HUES6 (cell line): ENCODE data around the gene PPP2R5C.

Experiments used
- H3K27ac ChIP-seq: 2 replicates; pipeline ENCODE4 v1.7.0; 2013; ENCODE audit warnings: low read depth, mild to moderate bottlenecking, low read length, inconsistent platforms
- H3K27me3 ChIP-seq: 2 replicates; pipeline ENCODE4 v1.6.1; 2013; ENCODE audit warnings: low read length; ENCODE audit not compliant: control insufficient read depth, insufficient read depth
- H3K36me3 ChIP-seq: 2 replicates; pipeline ENCODE4 v1.6.1; 2013; ENCODE audit warnings: low read length; ENCODE audit not compliant: control insufficient read depth, insufficient read depth
- H3K4me1 ChIP-seq: 2 replicates; pipeline ENCODE4 v1.6.1; 2013; ENCODE audit warnings: low read length; ENCODE audit not compliant: control insufficient read depth, insufficient read depth
- H3K4me3 ChIP-seq: 2 replicates; pipeline ENCODE4 v1.5.1; 2013; ENCODE audit warnings: low read depth, low read length
- H3K9ac ChIP-seq: one replicate; pipeline ENCODE4 v1.6.1; 2013; ENCODE audit warnings: mild to moderate bottlenecking, low read length
- H3K9me3 ChIP-seq: 2 replicates; pipeline ENCODE4 v1.6.1; 2013; ENCODE audit warnings: low read depth, low read length; ENCODE audit not compliant: control insufficient read depth, insufficient read depth

The PPP2R5C gene

DNA sequence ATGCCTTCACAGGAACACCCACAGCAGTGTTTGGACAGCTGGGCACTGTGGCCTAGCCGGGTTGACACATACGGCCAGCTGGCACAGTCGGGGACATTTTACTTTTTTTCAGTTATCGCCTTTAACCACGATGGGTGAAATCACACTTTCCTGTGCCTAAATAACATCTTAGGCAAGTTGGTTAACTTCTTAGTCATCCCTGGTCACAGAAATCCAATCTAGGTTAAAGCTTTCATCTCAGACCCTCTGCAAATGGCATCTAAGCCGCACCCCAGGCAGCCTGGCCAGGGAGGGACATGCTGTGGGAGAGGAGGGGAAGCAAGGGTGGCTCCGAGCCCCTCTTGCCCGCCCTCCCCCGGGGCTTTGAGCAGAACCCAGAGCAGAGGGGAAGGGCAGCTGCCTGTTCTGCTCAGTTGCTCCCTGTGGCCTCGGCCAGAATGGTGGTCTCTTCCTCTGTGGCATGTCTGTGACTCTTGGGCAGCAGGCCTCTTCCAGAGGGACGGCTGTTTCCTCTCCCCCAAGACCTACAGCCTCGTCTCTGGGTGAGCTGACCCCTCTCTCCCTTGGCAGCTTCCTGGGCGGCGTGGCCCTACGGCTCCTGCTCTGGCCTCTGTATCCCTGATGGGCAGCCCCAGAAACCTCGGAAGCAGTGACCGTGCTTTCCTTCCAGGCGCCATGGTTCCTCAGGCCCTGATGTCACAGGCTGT is 117.5 kb downstream of the PPP2R5C start:
- Histone ChIP-seq H3K4me3 (no peak overlapping the region), H3K36me3 (peaks cover 21% of the 10 kb centered on the region), H3K4me1 (no peaks in the 10 kb centered on the region), H3K9ac (no peak overlapping the region), H3K27ac (no peak overlapping the region), H3K9me3 (no peaks in the 10 kb centered on the region), H3K27me3 (no peaks in the 10 kb centered on the region)

DNA sequence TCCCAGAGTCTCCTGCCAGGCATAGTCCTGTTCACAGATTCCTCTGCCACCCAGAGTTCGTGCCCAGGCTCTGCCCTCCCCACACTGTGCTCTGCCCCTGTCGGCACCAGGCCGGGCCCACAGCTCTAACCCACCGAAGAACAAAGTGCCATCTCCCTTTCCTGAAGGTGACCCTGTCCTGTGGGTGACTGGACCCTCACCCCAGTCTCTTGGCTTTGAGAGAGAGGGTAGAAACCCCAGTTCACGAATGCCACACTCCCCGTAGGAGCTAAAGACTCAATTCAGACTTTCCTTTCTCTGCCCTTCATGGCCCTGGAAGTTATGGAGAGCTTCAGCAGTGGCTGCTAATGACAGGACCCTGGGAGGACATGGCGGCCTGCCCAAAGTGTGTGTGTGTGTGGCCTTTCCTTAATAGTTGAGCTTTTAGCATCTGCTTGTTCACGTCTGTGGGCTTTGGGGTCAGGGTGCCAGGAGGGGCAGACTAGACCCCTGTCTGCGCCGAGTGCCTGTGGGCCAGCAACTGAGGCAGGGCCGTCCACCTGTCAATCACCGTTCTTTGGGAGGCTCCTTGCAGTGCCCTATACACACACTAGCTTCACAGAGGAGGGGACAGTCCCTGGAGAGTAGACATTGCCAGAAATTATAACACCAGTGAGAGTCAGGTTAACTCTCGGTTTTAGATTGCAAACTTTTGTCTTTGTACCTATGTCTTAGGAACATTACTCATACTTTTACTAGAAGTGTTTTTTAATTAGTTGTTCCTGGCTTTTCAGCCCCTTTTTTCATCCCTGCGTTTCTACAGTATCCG is 118.2 kb downstream of the PPP2R5C start:
- Histone ChIP-seq H3K36me3 (peaks cover 28% of the 10 kb centered on the region), H3K4me3 (no peak overlapping the region), H3K9ac (no peak overlapping the region), H3K27me3 (no peaks in the 10 kb centered on the region), H3K9me3 (no peaks in the 10 kb centered on the region), H3K4me1 (no peaks in the 10 kb centered on the region), H3K27ac (no peak overlapping the region)

DNA sequence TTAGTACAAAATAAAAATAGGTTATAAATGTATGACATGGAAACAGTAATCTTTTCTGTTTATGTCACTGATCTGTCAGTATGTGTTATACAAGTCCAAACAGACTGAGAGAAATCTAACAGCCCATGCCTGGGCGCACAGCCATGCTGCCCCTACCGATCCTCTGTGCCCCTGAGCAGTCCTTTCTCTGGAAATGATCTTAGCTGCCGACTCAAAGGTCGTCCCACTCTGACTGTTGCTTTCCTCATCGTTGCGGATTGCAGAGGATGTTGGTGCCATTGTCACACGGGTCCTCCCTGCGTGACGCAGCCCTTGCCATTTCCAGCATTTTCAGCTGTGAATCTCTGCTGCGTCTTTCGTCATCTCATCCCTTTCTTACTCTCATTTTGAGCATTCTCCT is 119.9 kb downstream of the PPP2R5C start:
- H3K9me3 ChIP-seq: no peaks in the 10 kb centered on the region
- no peaks in the 10 kb centered on the region for H3K4me1 ChIP-seq
- no peaks in the 10 kb centered on the region for H3K27me3 ChIP-seq
- no peak overlapping the region for H3K27ac ChIP-seq
- no peak overlapping the region for H3K4me3 ChIP-seq
- H3K9ac ChIP-seq: no peak overlapping the region
- peaks cover 41% of the 10 kb centered on the region for H3K36me3 ChIP-seq

DNA sequence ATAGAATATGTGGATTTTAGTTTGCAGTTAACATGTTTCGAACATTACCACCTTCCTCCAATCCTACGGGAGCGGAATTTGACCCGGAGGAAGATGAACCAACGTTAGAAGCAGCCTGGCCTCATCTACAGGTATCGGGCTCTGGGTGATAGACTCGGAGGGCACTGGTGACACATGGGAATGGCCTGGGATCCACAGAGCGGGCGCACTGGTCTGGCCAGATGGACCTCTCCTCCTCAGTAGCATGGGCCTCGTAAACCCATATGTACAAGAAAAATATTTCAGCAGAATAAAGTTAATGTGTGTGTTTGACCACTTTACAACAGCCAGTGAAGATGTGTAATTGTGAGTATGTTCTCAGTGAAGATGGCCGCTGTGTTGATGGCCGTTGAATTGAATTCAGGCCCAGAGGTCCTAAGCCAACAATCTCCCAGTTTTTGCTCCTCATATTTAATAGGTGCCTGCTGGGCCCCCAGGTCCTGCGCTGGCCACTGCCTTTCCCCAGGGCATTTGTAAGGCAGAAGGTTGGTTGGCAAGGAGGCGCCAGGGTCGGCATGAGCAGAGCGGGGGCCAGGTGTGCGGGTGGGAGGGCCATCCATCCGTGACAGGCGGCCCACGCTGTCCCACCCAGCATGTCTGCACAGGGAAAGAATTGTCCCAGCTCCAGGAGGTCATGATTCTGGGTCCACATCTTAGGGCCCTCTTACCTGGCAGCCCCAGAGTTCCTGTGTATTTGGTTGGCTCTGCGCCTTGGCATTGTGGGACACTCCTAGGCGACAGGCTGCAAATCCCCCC is 120.8 kb downstream of the PPP2R5C start:
- Histone ChIP-seq H3K27ac (no peak overlapping the region), H3K27me3 (no peaks in the 10 kb centered on the region), H3K36me3 (peaks cover 48% of the 10 kb centered on the region), H3K4me3 (no peak overlapping the region), H3K9ac (no peak overlapping the region), H3K9me3 (no peaks in the 10 kb centered on the region), H3K4me1 (no peaks in the 10 kb centered on the region)

DNA sequence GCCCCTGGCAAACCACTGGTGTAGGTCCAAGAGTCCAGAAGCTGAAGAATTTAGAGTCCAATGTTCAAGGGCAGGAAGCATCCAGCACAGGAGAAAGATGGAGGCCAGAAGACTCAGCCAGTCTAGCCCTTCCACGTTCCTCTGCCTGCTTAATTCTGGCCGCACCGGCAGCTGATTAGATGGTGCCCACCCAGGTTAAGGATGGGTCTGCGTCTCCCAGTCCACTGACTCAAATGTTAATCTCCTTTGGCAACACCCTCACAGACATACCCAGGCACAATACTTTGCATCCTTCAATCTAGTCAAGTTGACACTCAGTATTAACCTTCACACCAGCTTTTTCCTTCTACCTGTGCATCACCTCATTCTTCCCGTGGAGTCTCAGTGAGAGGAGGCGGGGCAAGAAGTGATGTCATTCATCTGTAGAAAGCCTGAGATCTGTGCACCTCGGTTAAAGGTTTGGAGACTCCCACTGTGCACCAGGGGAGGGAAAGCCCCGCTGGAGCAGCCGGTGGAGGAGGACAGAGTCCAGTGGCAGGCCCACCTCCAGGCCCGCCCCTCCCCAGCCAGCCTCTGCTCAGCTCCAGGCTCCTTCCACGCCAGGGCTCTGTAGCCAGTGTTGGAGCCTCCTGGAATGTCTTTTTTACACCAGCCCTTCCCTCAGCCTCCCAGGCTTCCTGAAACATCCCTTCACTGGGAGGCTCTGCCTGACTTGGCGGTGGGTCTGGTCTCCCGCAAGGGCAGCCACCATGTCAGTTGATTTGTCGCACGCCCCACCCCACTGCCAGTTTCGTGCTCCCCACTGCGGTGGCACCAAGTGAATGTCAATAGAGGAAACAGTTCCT is 122.8 kb downstream of the PPP2R5C start:
- no peaks in the 10 kb centered on the region for H3K4me1 ChIP-seq
- peaks cover 51% of the 10 kb centered on the region for H3K36me3 ChIP-seq
- H3K27me3 ChIP-seq: no peaks in the 10 kb centered on the region
- no peaks in the 10 kb centered on the region for H3K9me3 ChIP-seq
- no peak overlapping the region for H3K4me3 ChIP-seq
- H3K9ac ChIP-seq: no peak overlapping the region
- no peak overlapping the region for H3K27ac ChIP-seq

DNA sequence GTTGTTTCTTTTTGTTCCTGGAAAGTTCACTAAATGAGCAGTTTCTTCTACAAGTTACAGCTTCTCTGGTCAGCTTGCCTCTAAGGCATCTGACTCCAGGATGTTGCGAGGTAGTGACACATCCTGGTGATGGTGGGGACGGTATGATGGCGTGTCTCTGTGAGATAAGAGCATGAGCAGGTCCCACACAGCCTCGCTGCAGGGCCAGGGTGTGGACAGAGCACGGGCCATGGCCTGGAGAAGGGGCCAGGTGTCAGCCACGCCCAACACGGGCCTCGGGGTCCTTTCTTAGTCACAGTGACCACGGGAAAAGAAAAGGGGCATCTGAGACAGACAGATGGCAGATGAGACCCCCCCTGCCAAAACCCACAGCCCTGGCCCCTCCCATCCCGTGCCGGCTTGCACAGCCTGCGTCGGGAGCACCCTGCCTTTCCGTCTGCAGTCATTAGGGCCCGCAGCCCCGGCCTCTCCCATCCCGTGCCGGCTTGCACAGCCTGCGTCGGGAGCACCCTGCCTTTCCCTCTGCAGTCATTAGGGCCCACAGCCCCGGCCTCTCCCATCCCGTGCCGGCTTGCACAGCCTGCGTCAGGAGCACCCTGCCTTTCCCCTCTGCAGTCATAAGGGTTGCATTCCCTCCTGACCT is 123.5 kb downstream of the PPP2R5C start:
- H3K27me3 ChIP-seq: no peaks in the 10 kb centered on the region
- H3K36me3 ChIP-seq: peaks cover 54% of the 10 kb centered on the region
- no peaks in the 10 kb centered on the region for H3K4me1 ChIP-seq
- H3K9me3 ChIP-seq: no peaks in the 10 kb centered on the region
- H3K27ac ChIP-seq: no peak overlapping the region
- no peak overlapping the region for H3K9ac ChIP-seq
- no peak overlapping the region for H3K4me3 ChIP-seq

DNA sequence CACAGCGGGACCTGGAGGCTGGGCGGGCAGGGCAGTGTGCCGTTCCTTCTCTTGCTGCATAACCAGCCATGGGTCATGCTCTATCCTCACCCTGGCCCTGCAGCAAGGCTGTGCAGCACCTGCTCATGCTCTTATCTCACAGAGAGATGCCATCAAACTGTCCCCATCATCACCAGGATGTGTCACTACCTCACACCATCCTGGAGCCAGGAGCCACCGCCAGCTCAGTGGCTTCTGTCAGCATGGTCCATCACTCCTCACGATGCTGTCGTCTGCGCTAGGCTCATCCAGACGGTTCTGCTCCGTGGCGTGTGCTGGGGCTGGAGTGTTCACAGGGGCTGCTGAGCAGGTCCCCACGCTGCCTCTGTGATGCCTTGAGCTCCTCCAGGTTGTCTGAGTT is 125.7 kb downstream of the PPP2R5C start:
- H3K9me3 ChIP-seq: no peaks in the 10 kb centered on the region
- H3K27me3 ChIP-seq: no peaks in the 10 kb centered on the region
- H3K9ac ChIP-seq: no peak overlapping the region
- peaks cover 62% of the 10 kb centered on the region for H3K36me3 ChIP-seq
- H3K27ac ChIP-seq: no peak overlapping the region
- no peaks in the 10 kb centered on the region for H3K4me1 ChIP-seq
- H3K4me3 ChIP-seq: no peak overlapping the region

DNA sequence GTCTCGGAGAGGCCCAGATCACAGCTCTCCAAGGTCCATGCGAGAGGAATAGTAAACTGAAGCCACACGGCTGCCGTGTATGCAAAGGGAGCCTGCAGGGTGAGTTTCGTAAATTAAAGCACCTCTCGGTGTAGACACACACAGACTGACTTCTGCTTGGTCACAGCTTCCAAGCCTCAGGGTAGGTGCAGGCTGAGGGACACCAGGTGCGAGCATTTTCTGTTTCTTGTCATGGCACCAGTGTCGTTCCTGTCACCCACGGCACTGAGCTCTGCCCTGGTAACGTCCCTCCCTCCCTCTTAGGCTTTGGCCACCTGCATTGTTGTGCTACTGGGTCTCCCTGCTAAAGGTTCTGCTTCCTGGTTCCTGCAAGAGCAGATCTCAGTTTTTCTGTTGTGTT is 126.7 kb downstream of the PPP2R5C start:
- no peaks in the 10 kb centered on the region for H3K9me3 ChIP-seq
- no peak overlapping the region for H3K9ac ChIP-seq
- peaks cover 62% of the 10 kb centered on the region for H3K36me3 ChIP-seq
- H3K4me3 ChIP-seq: no peak overlapping the region
- H3K4me1 ChIP-seq: no peaks in the 10 kb centered on the region
- H3K27ac ChIP-seq: no peak overlapping the region
- no peaks in the 10 kb centered on the region for H3K27me3 ChIP-seq

DNA sequence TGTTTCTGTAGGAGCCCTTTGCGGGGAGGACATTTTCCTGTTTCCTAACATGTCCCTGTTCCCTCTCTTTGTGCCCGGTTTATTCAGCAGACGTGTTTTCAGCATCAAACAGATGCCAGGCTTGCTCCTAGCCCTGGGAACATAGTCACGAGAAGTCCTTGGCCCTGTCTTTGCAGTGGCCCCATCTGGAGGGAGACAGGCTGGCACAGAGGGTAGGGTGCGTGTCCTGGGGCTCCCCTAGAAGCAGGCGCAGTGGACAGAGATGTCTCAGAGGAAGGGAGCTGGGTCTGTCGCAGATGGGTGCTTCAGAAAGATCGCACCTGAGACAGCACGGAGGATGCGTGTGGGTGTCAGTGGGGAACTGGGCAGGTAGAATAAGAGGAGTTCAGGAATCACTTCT is 127.9 kb downstream of the PPP2R5C start:
- Histone ChIP-seq H3K9ac (no peak overlapping the region), H3K27ac (no peak overlapping the region), H3K27me3 (no peaks in the 10 kb centered on the region), H3K36me3 (peaks cover 58% of the 10 kb centered on the region), H3K4me3 (no peak overlapping the region), H3K4me1 (no peaks in the 10 kb centered on the region), H3K9me3 (no peaks in the 10 kb centered on the region)

DNA sequence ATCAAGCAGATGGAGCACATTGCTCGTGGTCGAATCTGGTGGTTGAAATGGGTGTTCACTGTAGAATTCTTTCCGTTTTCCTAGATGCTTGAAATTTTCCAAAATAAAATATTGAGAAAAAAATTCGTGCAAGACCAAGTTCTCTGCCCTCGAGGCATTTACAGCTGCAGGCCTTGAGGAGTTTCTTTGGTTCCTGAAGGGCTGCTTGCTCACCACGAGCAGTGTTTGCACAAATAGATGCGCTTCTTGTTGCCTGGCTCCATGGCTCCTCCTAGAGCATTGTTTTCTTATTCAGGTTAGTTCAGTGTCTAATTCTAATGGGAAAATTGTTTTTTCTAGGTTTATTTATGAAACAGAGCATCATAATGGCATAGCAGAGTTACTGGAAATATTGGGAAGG is 128.4 kb downstream of the PPP2R5C start:
- Histone ChIP-seq H3K9me3 (no peaks in the 10 kb centered on the region), H3K27me3 (no peaks in the 10 kb centered on the region), H3K9ac (no peak overlapping the region), H3K4me3 (no peak overlapping the region), H3K36me3 (peaks cover 58% of the 10 kb centered on the region), H3K27ac (no peak overlapping the region), H3K4me1 (no peaks in the 10 kb centered on the region)
